Fibroblast of upper back skin (primary cell): ENCODE results near the gene MACROD2.

Source experiments
- DNase-seq: peaks from one replicate; pipeline ENCODE4 v3.0.0-alpha.2; 2013

MACROD2 gene

DNA sequence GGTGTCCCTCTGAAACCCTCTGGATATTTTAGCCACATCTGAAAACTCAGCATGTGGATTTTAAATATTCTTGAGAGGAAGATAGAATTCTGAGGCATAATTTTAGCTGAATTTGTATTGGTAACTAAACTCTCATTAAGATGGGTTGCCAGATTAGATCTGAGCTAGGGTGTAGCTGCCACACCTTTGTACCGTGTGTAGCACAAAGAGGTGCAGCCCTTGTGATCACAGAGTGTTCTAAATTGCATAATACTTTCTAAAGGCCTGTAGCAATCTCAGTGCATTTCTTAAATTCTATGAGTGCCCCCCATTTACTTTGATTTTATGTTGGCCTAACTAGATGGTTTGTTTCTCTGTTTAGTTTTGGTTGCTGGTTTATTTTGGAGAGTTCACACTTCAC is 289.1 kb downstream of the MACROD2 start:
- DNase-seq = no peak

DNA sequence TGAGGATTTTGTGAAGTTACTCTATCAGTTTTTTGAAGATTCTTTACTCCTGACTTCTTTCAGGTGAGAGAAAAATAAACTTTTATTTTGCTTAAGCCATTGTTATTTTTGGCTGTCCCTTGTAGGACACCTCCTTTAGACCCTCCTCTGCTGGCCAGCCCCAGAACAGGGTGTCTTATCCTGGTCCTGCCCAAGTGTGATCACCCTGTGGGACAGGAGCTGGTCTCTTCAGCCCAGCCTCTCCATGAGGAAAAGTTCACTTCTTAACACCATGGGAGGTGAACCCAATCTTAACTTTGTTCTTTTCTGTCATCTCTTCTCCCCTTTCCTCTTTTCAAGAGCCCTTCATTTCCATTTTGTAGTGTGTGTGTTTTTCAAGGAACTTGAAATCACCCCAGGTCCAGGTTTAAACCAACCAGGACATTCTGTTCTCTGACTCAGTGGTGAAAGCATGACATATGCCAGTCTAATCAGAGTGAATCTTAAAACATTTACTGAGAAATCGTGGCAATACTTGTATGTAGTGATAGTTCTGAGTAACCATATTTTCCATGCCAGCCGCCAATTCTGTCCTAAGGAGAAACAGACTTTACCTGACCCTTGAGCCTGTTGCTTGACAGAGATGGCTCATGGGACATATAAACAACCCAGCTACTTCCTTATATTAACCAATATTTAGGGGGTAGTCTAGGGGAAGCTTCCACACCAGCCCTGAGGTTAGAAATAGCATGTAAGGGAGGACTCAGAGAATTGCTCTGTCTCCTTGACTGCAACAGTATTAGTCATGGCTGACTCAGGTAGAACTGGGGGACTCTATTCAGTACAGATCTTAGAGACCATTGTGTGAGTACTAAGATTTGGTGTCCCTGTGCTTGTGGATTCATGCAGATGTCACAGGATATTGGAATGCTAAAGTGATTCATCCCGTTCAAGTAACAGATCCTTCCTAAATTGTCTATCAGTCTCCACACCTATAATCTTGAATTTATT is 293.3 kb downstream of the MACROD2 start:
- DNase-seq = peak; percentile 55

DNA sequence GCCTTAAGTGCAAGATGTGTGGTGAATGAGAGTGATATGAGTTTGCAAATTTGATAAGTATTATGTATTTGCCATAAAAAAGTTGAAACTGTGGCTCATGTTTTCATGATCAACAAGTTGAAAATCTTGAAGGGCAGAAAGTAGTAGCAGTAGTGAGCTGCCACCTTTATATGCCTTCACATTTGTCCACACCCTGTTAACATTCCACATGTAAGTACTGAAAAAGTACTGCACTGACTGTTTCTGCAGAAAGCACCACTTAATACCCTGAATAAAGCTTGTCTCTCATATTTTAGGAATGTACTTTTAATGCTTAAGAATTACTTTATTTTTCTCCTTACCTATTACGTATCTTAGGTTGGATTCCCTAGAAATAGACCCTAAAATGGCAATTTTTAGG is 296.2 kb downstream of the MACROD2 start:
- DNase-seq = no peak

DNA sequence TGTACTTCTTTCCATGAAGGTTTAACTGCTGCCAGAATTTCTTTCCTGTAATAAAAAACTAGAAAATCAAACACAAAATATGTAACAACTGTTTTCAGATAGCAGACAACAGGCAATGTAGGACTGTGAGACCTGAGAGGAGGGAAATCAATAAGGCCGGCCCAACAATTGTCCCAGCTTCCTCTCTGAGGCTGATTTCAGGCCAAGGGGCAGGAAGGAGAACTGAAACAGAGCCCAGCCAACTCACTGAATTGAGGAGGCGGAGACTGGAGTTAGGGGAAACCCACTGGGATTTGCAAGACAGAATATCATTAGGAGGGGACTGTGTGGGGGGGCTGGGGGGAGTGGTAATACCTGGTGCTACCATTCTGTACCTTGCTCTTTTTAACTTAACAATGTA is 299.9 kb downstream of the MACROD2 start:
- DNase-seq = no peak

DNA sequence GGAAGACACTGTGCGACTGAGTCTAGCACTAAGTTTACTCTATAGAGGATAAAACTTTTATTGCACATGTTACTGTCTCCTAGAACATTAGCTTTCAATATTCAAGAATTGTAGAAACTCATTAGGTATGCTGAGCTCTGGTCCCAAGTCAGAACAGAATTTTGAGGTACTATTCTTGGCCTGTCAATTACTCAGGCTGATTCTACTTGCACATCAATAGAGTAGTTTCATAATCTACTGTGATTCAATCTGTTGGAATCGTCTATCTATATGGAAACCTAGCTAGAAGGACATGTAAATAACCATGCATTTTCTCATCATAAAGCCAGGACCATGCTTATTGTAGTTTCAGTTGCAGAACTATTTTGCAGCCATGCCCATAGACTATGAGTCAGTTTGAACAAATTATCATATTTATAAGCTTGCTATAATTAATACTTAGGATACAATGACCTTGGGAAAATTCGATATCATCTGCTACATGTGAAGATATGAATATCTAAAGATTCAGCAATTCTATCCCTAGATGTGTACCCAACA is 300.5 kb downstream of the MACROD2 start:
- no peak for DNase-seq

DNA sequence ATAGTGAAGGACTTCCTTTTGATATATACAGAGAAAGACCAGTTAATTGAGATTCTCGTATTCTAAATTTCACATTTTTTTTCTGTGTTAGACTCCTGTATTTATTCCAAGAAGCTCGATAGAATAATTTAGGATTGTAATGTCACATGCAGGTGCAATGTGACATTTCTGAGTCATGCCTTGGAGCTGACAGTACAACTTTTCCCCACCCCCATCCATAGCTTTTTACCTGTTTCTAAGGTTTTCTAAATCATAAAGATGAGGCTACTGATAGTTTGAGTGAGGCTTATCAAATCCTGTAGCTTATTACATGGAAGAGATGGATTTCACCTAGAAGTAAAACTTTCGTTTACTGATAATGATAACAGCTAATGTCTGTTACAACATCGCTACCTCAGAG is 304.5 kb downstream of the MACROD2 start:
- no peak for DNase-seq

DNA sequence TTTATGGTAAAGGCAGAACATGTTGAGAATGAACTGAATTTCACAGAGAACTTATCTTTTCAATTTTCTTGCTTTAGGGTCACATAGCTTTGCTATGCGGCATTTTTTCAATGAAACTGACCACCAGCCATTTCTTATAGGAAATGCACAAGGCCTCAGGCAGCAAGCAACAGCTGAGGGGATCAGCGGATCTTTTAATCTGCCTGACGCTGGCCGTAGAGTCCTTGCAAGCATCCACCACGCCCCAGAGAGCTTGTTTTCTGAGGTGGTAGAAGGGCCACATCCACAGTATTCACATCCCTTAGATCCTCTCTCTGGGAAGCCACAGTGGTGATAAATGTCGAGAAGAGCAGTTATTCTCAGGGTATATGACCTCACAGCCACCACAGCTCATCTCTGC is 307.8 kb downstream of the MACROD2 start:
- DNase-seq = no peak

DNA sequence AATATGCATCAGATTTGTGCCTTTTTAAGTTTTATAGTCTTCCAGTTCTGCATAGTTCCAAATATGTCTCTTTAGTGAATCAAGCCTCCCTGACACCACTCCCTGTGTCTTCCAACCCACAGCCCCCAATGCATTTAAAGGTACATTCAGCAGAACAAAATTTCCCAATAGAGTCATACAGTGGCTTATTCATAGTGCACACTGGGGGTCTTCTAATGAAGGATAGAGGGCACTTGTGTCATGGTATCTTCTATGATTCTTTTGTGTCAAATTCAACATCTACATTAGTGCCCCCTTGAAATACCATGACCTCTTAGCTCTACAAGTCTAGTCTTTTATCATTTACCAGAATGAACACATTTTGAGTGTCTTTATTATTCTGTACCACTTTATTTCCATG is 308.3 kb downstream of the MACROD2 start:
- DNase-seq = no peak

DNA sequence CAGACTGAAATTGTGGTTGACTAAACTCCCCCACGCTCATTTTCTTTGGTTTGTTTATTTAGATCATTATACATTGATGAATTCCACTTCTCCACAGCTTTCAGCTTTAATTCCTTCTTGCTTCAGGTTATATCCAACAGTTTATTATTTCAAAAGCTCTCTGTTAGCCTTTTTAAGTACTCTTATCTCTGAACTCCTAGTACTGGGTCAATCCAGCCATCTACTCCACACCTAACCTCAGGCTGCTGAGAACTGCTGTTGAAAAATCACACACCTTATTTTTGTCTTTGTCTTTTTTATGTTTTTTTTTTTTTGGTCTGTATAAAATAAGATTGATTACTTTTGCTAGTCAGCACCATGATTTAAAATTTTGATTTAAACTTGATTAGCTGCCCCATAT is 309.2 kb downstream of the MACROD2 start:
- no peak for DNase-seq

DNA sequence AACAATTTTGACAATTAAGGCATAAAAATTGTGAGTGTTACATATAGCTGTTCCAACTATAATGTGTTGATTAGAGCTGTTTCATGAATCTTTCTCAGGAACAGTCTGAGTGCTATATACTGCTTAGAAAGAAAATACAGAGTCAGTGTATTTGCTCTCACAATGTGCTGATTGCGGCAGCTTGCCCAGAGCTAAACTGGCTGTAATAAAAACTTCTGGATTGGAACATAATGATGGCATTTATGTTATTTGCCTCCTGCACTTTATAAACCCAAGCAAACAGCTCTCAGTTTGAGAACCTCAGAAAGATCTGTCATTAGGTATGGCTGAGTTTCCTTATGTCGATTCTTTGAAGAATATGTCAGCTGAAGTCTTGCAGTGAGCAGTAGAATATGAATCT is 312.6 kb downstream of the MACROD2 start:
- no peak for DNase-seq

DNA sequence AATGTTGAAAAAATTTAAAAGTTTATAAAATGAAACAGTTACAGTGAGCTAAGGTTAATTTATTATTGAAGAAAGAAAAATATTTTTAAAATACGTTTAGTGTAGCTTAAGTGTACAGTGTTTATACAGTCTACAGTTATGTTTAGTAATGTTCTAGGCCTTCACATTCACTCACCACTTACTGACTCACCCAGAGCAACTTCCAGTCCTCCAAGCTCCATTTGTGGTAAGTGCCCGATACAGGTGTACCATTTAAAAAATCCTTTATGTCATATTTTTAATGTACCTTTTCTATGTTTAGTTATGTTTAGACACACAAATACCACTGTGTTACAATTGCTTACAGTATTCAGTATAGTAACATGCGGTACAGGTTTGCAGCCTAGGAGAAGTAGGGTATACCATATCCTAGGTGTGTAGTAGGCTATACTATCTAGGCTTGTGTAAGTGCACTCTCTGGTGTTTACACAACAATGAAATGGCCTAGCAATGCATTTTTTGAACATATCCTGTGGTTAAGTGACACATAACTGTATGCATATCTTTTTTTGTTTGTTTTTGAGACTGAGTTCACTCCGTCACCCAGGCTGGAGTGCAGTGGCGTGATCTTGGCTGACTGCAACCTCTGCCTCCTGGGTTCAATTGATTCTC is 315.8 kb downstream of the MACROD2 start:
- no peak for DNase-seq

DNA sequence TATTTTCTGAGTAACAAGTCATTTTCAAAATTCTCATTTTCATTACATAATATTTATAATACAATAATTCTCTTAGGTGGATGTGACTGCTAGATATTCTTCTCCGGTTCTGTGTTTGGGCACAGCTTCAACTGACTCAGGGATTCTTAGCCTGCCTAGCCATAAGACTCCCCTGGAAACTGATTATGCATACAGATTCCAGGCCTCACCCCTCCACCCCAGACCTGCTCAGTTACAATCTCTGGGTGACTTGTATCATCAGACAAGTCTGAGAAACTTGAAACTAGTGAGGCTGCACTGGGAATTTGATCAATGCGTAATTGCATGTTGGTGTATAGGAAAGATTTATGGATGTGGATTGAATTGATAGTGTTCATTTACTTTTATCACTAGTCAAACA is 316.7 kb downstream of the MACROD2 start:
- no peak for DNase-seq

DNA sequence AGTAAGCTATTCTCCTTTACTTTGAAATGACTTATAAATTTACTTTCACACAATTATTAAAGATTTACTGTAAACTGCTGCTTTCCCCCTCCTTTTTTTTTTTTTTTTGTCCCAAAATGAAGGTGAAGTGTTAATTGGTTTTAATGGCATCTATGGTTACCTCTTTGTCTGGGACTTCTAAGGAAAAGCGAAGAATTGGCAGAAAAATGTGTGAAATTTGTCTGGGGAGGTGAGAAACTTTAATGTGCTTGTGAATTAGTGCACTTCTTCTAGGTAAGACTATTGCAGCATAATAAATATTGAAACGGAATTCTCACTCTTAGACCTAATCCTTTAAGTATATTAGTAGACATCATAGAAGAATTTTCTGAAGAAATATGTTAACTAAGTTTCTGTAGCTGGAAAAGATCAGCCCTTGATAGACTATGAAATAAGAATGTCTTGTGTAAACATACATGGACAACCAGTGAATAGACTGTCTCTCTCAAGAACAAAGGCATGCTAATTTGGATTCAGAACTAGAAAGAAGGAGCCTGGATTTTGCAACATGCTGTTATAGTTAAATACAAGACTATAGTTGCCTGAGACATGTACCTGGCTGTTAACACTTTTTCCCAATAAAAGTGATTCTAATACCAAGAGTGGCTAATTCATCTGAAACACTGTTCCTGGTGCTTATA is 318.2 kb downstream of the MACROD2 start:
- DNase-seq = no peak

DNA sequence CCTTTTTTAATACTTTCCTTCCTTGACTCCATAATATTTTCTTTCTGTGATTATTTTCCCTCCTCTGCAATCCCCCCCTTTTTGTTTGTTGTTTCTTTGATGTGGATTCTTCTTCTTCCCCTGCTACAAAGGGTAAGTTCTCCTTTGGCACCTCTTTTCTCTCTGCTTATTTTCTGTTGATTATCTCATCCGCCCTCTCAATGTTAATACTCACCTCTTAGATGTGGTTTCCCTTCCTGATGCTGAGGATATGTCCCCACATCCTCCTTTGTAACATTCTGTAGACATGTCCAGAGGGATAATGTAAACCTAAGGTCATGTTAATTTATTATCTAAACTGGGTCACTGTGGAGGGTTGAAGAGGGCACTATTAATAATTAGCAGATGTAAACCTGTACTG is 324.4 kb downstream of the MACROD2 start:
- DNase-seq = no peak

DNA sequence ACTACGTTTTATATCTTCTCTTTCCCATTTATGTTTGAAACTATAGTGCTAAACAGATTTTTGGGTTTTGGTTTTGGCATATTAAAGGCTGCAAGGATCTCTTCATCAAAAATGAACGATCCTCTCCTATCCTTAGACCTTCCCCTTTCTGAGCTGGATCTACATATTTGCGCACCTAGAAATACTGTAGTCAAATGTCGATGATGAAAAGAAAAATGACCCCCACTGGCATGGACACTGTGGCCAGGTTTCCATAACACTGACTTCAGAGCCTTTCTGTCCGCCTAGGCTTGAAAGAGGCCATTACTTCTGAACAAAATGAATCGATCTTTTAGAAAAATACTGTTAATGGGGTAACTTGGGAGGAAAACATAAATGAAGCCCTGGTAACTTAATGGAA is 336.3 kb downstream of the MACROD2 start:
- DNase-seq = no peak

DNA sequence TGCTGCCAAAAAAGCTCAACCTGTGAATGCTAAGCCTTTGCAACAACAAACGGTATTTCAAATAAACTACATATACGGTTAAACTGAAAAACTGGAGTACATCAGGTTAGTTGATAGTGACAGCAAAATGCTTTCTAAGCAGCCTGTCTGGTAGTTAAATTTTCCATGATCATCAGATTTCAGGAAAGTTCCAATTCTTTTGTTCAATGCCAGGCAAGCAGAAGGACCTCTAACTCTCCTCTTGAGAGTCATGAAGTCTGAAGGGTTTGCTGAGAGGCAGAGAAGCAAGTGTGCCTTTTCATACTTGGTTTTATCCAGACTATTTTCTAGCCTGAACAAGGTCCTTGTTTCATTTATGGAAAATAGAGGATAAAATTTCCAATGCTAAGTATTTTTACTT is 337.6 kb downstream of the MACROD2 start:
- DNase-seq = no peak

DNA sequence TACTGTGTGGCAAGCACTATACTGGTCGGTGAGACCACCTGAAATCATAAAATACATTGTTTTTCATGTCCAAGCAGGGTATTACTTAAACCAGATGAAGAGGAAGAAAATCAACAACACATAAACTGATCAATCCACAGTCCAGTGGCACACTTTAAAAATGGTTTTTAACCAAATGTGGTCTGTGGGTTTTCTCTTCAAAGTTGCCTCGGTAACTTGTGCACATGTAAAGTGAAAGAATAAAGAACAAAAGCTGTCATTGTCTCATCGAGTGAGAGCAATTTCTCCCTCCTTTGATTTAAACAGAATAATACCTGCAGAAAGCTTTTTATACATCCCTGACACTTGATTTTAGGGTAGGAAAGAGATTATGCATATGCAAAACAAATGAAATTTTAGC is 338.4 kb downstream of the MACROD2 start:
- no peak for DNase-seq

DNA sequence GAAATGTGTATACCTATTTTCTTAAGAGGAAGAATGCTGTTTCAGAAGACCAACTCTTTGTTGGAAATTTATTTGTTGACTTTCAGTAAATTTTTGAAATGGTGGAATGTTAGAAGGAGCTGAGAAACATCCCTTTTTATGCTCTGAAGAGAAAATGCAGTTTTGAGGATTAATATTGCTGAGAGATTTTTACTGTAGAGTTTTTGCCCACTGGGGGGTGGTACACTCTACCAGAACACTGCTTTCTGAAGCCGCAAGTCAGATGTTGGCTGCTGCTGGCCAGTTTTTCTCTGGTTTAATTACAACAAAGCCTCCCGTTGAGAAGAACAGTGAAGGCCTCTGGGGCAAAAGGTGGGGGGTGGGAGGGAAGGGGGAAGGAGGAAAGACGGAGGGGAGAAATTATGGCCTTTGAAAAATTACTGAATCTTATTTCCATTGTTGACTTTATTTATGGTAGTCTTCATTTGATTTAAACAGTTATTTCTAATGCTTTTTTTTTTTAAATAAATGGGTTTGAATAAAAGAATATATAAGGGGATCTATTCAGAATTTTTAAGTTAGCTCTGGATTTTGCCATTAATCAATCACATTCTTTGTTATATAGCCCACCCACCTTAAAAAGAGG is 339.1 kb downstream of the MACROD2 start:
- DNase-seq = peak; percentile 72

DNA sequence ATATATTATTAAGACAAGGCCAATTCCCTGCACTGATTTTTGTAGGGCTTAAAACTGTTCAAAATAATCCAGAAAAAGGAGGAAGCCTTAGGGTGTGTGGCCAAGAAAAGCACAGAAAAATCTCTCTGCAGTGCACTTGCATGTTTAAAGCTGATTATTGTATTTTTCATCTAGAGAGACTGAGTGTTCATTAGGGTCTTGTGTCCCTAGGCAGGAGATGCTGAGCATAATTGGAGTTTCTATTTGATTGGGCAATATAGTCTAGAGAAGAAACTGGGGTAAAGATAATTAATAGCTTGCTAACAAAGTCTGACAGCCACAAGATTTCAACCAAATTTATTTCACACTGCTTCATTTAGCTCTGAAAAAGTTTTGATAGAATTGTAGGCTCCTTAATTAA is 339.7 kb downstream of the MACROD2 start:
- DNase-seq = no peak

DNA sequence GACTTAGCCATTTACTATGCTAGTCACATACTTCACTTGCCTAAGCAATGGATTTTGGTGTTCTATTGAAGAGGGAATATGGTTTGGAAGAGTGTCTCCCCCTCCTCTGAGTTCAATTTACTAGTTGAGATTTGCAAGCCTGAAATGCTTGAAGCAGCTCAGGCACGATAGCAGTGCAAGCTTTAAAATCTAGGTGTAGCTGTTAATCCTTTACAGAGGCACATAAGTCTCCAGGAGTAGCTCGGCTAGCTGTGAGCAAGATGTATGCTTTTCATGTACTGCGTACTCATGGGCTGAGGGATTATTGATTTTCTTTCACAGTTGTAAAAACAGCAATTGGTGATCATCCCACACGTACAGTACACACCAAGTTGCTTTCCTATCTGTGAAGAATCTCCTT is 341.4 kb downstream of the MACROD2 start:
- DNase-seq = peak; percentile 25

DNA sequence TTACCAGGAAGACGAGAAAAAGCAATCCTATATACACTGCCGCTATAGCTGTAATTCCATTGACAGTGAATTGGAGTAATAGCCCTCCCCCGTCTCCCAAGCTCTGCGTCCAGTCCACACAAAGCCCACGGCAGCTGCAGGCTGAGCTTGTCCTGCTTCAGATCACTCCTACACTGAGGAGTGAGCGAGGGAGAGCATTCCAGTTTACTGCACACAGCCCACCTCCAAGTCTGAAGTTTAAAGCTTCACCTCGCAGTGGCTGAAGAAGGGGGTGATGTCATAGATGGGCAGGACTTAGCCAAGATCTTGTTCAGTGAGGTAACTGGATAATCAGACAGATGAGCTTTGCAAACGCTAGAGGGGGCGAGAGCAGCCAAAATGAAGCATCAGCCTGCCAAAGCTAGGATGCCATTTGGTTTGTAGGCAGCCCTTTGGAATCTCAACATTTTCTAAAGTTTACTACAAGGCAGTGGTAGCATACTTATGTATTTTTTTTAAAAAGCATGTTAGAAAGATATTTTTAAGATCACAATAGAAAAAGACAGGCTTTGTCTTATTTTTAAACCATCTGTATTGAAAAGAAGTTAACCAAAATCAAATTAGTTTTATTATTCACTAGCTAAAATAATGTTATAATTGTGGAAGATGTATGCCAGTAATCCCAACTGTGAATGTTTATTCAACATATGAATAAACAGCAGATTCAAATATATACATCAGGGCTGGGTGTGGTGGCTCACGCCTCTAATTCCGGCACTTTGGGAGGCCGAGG is 342.3 kb downstream of the MACROD2 start, which contains the start of gene FLRT3:
FLRT3 (minus strand) TSS at position 213 of the 772 bp plus-strand sequence. CDS start 10,106 bp downstream, outside the sequence.
- peak; percentile 98 for DNase-seq

DNA sequence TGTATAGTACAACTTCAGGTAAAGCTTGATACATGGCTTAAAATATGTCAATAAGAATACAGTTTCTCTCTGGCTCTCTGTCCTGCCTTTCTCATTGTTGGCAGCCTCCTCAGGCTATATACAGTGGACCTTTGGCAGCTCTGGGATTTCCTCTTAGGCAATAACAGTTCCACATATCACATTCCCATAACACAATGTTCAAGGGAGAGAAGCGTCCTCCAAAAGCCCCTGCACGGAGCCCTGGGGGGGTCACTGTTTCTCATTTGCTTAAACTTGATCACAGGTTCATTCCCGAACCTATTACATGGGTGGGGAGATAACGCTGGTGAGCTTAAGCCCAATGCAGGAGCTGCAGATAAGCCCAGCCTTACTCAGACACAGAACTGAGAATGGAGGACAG is 346.5 kb downstream of the MACROD2 start:
- peak; percentile 23 for DNase-seq
